HepG2 (cell line): Measurements from ENCODE around the gene OR2C1. TPM values are rescaled to one million over a fixed set of nuclear protein-coding genes. Genes with fewer than 3 reads are reported as not detected.

Source experiments
- AGO1 ChIP-seq: fragments of 200-400 bp; formaldehyde crosslinking; IDR thresholded peaks from 2 replicates; pipeline ENCODE4 v1.6.1; 2017; ENCODE audit warnings: mild to moderate bottlenecking, low read depth, low read length, moderate library complexity; ENCODE audit not compliant: poor library complexity, severe bottlenecking
- AKAP8 ChIP-seq: sonication (generic); formaldehyde crosslinking; IDR thresholded peaks from 2 replicates; pipeline ENCODE4 v1.5.1; 2020; ENCODE audit warnings: mild to moderate bottlenecking, missing genetic modification reagents
- CENPT ChIP-seq: sonication (generic); formaldehyde crosslinking; IDR thresholded peaks from 2 replicates; pipeline ENCODE4 v1.8.0; 2022; ENCODE audit warnings: low read depth, mild to moderate bottlenecking, moderate library complexity, missing genetic modification reagents
- HNRNPK ChIP-seq: fragments of 200-400 bp; formaldehyde crosslinking; IDR thresholded peaks from 2 replicates; pipeline ENCODE4 v1.6.1; 2018; ENCODE audit warnings: low read length, low read depth, moderate library complexity, mild to moderate bottlenecking; ENCODE audit not compliant: poor library complexity, severe bottlenecking
- HOXA3 ChIP-seq: sonication (generic); formaldehyde crosslinking; IDR thresholded peaks from 2 replicates; pipeline ENCODE4 v1.5.0; 2020; ENCODE audit warnings: missing genetic modification reagents
- KLF16 ChIP-seq, 2 experiments: sonication (generic) in 1 of 2; formaldehyde crosslinking in 1 of 2; IDR thresholded peaks; 2 replicates each; pipeline versions ENCODE4 v1.6.1 to v1.8.0; 2016 to 2023; ENCODE audit warnings: missing genetic modification reagents in 2 of 2, missing compliant biosample characterization in 1 of 2
- KLF9 ChIP-seq: IDR thresholded peaks from 2 replicates; pipeline ENCODE4 v1.6.1; 2016; ENCODE audit warnings: low read depth
- MIER3 ChIP-seq: IDR thresholded peaks from 2 replicates; pipeline ENCODE4 v1.6.1; 2016; ENCODE audit warnings: missing compliant biosample characterization, borderline replicate concordance
- MYNN ChIP-seq: sonication (generic); formaldehyde crosslinking; IDR thresholded peaks from 2 replicates; pipeline ENCODE4 v1.4.0; 2020; ENCODE audit warnings: mild to moderate bottlenecking, low read depth, missing genetic modification reagents
- POGZ ChIP-seq: sonication (generic); formaldehyde crosslinking; IDR thresholded peaks from 2 replicates; pipeline ENCODE4 v1.4.0; 2020; ENCODE audit warnings: mild to moderate bottlenecking, missing genetic modification reagents
- SSRP1 ChIP-seq: IDR thresholded peaks from 2 replicates; pipeline ENCODE4 v1.6.1; 2016; ENCODE audit warnings: control low read depth
- TFAP4 ChIP-seq: sonication (generic); IDR thresholded peaks from 2 replicates; pipeline ENCODE4 v1.6.1; 2016; ENCODE audit warnings: low read depth, borderline replicate concordance
- ZBTB3 ChIP-seq: sonication (generic); formaldehyde crosslinking; IDR thresholded peaks from 2 replicates; pipeline ENCODE4 v1.4.0; 2020; ENCODE audit warnings: low read depth, mild to moderate bottlenecking, moderate library complexity, missing genetic modification reagents, borderline replicate concordance
- ZFP82 ChIP-seq: sonication (generic); formaldehyde crosslinking; IDR thresholded peaks from 2 replicates; pipeline ENCODE4 v1.5.1; 2020; ENCODE audit warnings: mild to moderate bottlenecking, missing genetic modification reagents, borderline replicate concordance
- ZNF382 ChIP-seq: sonication (generic); formaldehyde crosslinking; IDR thresholded peaks from 2 replicates; pipeline ENCODE4 v1.5.0; 2020; ENCODE audit warnings: missing genetic modification reagents, mild to moderate bottlenecking, borderline replicate concordance
- ZNF710 ChIP-seq: sonication (generic); formaldehyde crosslinking; IDR thresholded peaks from 2 replicates; pipeline ENCODE4 v1.5.0; 2020; ENCODE audit warnings: mild to moderate bottlenecking, missing genetic modification reagents, borderline replicate concordance
- ZNF782 ChIP-seq: sonication (generic); formaldehyde crosslinking; IDR thresholded peaks from 2 replicates; pipeline ENCODE4 v1.4.0; 2020; ENCODE audit warnings: missing genetic modification reagents, mild to moderate bottlenecking, borderline replicate concordance
- ZNF788 ChIP-seq: sonication (generic); formaldehyde crosslinking; IDR thresholded peaks from 2 replicates; pipeline ENCODE4 v1.5.0; 2020; ENCODE audit warnings: mild to moderate bottlenecking, missing genetic modification reagents, borderline replicate concordance
- polyA plus RNA-seq, 8 experiments: library from polyadenylated mRNA; depleted of rRNA in 3 of 8; stranded (reverse) in 7 of 8; unstranded in 1 of 8; fragments of >200 nt; fragmentation: Illumina TruSeq in 4 of 8; extraction: Trizol in 4 of 8; gene quantifications; 2 replicates each; pipeline versions ENCODE4 v1.2.1 to v1.2.3, GENCODE V29; 2011 to 2016; ENCODE audit warnings: low read depth in 4 of 8, missing spikeins in 1 of 8, mixed read lengths in 1 of 8; ENCODE audit not compliant: insufficient read depth in 1 of 8
- total RNA-seq, 5 experiments: library from RNA; depleted of rRNA; stranded (reverse); fragments of >200 nt; fragmentation: Illumina TruSeq; extraction: Trizol; gene quantifications; 2 replicates each; pipeline ENCODE4 v1.2.3, GENCODE V29; 2016; ENCODE audit warnings: low read depth in 1 of 5
- TF ChIP-seq, protein P1 (sequence below): sonication (generic); formaldehyde crosslinking; IDR thresholded peaks from 2 replicates; pipeline ENCODE4 v1.8.0; 2022; ENCODE audit warnings: mild to moderate bottlenecking, missing genetic modification reagents, borderline replicate concordance
- TF ChIP-seq, protein P2 (sequence below): IDR thresholded peaks from 2 replicates; pipeline ENCODE4 v1.6.1; 2016; ENCODE audit warnings: low read depth
- TF ChIP-seq, protein P3 (sequence below): sonication (generic); formaldehyde crosslinking; IDR thresholded peaks from 2 replicates; pipeline ENCODE4 v1.5.0; 2020; ENCODE audit warnings: missing genetic modification reagents

The OR2C1 gene
- total and polyA plus RNA-seq, 2 of the 13 experiments (the other 11 are each of a cell fraction or from before 2014, with no cell fraction given): not detected

GRCh38 chr16:3400779-3401688 is 45.3 kb downstream of the OR2C1 start, which contains the start of the genes ZNF174 and ZSCAN32 (continued):
- TF ChIP-seq ZNF710 (no peak; the same call in 1 of the 2 replicates), ZNF382 (CRISPR knock-in tag) (no peak), KLF9 (CRISPR knock-in tag) (peak; percentile 28; the same call in 1 of the 2 replicates), AGO1 (peak; percentile 43), CENPT (CRISPR knock-in tag) (no peak), ZFP82 (peak; percentile 83), ZNF782 (no peak), AKAP8 (CRISPR knock-in tag) (0 out of 2 replicates have a peak, but pooled peaks have one; percentile 28), TFAP4 (0 out of 2 replicates have a peak, but pooled peaks have one; percentile 10), ZBTB3 (CRISPR knock-in tag) (no peak), MIER3 (CRISPR knock-in tag) (peak; percentile 70), MYNN (CRISPR knock-in tag) (no peak; the same call in 1 of the 2 replicates), HNRNPK (peak; percentile 20), ZNF788 (peak; percentile 97), HOXA3 (CRISPR knock-in tag) (peak; percentile 64; the same call in 1 of the 2 replicates), SSRP1 (CRISPR knock-in tag) (no peak), KLF16 (CRISPR knock-in tag; IDR thresholded peaks at IDR 0.05) (peak in 1 of 2 experiments; percentile 93; a peak in 2 of 4 replicates), POGZ (CRISPR knock-in tag) (peak; percentile 77)
- TF ChIP-seq, protein P1, sequence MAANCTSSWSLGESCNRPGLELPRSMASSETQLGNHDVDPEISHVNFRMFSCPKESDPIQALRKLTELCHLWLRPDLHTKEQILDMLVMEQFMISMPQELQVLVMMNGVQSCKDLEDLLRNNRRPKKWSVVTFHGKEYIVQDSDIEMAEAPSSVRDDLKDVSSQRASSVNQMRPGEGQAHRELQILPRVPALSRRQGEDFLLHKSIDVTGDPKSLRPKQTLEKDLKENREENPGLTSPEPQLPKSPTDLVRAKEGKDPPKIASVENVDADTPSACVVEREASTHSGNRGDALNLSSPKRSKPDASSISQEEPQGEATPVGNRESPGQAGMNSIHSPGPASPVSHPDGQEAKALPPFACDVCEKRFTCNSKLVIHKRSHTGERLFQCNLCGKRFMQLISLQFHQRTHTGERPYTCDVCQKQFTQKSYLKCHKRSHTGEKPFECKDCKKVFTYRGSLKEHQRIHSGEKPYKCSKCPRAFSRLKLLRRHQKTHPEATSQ (CRISPR knock-in tag): 0 out of 2 replicates have a peak, but pooled peaks have one; percentile 88
- TF ChIP-seq, protein P2, sequence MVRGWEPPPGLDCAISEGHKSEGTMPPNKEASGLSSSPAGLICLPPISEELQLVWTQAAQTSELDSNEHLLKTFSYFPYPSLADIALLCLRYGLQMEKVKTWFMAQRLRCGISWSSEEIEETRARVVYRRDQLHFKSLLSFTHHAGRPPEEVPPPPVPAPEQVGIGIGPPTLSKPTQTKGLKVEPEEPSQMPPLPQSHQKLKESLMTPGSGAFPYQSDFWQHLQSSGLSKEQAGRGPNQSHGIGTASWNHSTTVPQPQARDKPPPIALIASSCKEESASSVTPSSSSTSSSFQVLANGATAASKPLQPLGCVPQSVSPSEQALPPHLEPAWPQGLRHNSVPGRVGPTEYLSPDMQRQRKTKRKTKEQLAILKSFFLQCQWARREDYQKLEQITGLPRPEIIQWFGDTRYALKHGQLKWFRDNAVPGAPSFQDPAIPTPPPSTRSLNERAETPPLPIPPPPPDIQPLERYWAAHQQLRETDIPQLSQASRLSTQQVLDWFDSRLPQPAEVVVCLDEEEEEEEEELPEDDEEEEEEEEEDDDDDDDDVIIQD (CRISPR knock-in tag): 0 out of 2 replicates have a peak, but pooled peaks have one; percentile 43
- TF ChIP-seq, protein P3, sequence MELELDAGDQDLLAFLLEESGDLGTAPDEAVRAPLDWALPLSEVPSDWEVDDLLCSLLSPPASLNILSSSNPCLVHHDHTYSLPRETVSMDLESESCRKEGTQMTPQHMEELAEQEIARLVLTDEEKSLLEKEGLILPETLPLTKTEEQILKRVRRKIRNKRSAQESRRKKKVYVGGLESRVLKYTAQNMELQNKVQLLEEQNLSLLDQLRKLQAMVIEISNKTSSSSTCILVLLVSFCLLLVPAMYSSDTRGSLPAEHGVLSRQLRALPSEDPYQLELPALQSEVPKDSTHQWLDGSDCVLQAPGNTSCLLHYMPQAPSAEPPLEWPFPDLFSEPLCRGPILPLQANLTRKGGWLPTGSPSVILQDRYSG (CRISPR knock-in tag): no peak
